Stimulated activated CD4-positive, alpha-beta T cell treated with anti-CD3 and anti-CD28 coated beads, Interleukin-15, amount 100 ng/mL, for 1 hour (primary cell): ENCODE data around the gene NUDT19.
"Not testable (repeated sequence)": the region's sequence is repeated elsewhere in the genome, so short reads cannot be mapped to it uniquely, and the experiment has no call there.

Experiments
- DNase-seq, 2 donors: peaks; one replicate each; pipeline ENCODE4 v3.0.0-alpha.2; 2020; ENCODE audit warnings: low read depth in 1 of 2, low spot score in 1 of 2

The NUDT19 gene

DNA sequence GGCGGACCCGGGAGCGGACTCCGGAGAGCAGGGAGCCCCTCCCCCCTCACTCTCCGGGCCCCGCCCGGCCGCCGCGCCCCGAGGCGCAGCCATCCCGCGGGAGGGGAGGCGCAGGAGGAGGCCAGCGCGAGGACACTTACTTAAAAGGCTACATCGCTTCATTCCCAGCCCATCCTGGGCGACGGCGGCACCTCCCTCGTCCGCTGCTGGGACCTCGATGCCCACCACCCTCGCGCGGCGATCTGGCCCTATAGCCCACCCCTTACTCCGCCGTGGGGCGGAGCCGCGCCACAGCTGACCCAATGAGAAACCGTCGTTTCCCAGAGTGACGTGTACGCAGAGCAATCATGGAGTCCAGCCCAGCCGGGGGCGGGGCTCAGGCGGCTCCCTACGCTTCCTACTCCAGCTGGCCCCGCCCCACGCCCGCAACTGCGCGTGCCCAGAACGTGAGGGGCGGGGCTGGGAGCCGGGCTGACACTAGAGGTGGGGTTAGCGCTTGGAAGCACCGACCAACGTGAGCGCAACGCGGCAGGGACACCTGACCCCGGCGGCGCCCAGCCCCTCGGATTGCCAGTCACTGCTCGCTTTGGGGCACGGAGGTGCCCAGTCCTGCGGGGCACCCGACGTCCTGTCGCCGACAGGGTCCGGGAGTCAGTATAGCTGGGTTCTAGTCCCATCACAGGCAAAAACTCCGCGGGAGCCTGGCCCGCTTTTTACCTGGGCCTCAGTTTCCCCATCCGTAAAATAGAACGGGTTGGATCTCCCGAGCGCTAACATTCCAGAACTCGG, 16.5 kb upstream of the NUDT19 start, which contains the start of gene ANKRD27:
Gene ANKRD27, minus strand, starts transcription at position 250 of the 789 bp plus-strand sequence. CDS start 16,165 bp downstream, outside the sequence.
- peak; percentile 97 to 98 for DNase-seq

DNA sequence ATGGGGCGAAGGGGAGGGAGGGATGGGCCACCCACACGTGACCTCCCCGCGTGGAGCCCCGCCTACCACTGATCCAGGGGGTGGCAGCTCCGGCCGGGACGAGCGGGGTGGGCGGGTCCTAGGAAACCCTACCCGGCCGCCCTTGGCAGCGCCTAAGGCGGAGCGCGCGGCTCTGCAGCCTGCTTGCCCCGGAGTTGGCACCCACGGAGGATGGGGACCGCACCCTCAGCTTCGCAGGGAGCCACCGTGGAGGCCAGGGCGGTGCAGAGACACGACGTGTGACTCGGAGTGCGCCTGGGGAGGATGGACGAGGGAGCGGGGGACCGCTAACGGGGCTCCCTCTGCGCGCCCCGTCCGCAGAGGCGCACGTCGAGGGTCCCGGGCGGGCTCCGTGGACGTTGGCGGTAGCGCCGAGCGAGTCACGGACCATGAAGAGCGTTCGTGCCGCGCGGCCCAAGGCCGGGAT, 15.9 kb upstream of the NUDT19 start, which contains the start of gene RGS9BP:
Gene RGS9BP, plus strand, starts transcription at position 129 of the 466 bp plus-strand sequence. CDS start 416 bp downstream, outside the sequence.
- DNase-seq: peak; percentile 33 to 45

DNA sequence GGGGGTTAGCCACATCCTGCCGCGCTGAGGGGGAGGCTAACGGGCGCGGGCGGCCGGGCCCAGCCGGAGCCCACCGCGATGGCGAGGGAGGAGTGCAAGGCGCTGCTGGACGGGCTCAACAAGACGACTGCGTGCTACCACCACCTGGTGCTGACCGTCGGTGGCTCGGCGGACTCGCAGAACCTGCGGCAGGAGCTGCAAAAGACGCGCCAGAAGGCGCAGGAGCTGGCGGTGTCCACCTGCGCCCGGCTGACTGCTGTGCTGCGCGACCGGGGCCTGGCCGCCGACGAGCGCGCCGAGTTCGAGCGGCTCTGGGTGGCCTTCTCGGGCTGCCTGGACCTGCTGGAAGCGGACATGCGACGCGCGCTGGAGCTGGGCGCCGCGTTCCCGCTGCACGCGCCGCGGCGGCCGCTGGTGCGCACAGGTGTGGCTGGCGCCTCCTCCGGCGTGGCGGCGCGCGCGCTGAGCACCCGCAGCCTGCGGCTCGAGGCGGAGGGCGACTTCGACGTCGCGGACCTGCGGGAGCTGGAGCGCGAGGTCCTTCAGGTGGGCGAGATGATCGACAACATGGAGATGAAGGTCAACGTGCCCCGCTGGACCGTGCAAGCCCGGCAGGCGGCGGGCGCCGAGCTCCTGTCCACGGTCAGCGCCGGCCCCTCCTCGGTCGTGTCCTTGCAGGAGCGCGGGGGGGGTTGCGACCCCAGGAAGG, 15.3 kb upstream of the NUDT19 start:
- DNase-seq: peak in 1 of 2 donors; percentile 12

DNA sequence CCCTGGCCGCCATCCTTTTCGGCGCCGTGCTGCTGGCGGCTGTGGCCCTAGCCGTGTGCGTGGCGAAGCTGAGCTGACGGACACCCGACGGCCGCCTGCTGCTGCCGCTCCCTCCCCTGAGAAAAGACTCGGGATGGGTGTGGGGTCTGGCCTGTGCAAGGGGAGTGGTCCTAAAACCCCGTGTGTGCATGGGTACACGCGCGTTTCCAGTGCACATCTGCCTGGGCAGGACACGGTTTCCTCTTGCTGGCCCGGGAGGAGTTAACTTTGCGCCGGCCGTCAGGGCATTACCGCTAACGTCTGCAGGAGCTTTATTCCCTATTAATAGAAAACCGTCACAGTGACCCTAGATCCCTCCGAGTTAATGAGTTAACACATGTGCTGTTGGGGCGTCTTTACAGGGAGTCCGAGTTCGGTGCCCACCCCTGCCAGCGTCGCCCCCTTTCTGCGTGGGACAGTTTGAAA, 14.7 kb upstream of the NUDT19 start:
- DNase-seq: no peak

DNA sequence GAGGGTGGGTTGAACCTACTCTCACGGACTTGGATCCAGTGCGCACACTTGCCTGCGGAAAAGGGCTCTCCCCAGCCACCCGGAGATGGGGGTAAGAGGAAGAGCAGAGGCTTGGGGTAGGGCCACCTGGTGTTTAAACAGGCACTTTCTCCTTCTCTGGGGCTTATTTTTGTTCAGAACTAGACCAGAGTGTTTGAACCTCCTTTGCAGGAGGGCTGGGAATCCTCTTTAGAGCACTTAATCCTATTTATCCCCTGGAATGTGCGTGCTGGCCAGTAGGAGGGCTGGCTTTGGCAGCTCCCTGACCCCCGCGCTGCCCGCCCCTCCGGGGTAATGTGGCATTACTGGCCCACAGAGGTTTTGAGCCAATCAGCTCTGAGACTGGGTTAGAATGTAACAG, 14.0 kb upstream of the NUDT19 start:
- no peak for DNase-seq

DNA sequence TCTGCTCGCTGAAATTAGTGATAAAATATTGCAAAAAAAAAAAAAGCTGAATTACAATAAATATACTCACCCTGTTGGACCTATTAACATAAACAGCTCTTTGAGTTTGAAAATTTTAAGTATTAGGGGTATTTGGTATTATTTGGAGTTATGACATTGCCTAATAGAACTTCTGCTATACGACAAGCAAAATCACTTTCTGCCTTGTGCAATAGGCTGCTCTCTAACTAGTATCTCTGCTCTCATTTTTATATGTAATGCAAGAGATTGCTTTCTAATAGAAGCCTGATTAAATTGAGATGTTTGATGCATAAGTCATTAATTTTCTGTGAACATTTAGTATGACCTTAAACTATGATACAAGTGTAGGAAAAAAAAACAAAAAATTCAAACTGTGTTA, 10.6 kb upstream of the NUDT19 start:
- no peak for DNase-seq

DNA sequence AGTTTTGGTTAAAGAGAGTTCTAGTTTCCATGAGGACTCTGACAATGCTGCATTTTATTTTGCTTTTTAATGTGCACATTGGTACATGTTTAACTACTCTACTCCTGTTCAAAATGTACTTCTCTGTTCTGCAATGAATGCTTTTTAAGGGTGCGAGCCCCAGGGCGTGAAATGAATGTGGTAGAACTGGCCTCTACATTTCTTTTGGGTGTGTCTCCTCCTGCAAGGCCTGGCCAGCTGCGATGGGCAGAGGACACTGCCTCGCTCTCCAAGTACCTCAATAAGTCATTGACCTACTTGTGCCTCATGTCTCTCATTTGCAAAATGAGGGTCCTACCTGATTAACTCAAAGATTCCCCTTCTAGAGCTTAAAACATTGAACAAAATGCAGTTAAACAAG, 9.3 kb upstream of the NUDT19 start:
- no peak for DNase-seq

DNA sequence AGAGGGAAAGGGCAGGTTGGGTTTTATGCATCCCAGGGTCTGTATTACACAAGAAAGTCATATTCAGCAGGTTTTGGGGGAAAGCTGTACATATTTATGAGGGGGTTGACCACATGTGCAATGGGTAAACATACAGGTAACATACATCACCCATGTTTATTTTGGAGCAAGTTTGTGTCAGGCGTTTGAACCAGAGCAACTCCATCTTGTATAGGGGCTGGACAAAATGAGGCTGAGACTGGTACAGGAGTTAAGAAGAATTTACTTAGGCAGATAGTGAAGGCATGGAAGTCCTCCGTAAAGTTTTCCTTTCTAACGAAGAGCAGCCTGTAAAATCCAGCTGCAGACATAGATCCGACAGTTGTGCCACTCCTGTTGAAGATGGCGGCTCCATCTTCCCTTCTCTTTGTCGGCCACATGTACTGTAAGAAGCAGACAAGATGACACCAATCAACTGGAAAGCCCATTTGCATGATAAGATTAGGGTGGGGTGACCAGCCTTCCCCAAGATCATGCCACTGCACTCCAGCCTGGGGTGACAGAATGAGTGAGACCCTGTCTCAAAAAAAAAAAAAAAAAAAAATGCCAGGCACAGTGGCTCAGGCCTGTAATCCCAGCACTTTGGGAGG, 4.7 kb upstream of the NUDT19 start:
- DNase-seq: no peak

DNA sequence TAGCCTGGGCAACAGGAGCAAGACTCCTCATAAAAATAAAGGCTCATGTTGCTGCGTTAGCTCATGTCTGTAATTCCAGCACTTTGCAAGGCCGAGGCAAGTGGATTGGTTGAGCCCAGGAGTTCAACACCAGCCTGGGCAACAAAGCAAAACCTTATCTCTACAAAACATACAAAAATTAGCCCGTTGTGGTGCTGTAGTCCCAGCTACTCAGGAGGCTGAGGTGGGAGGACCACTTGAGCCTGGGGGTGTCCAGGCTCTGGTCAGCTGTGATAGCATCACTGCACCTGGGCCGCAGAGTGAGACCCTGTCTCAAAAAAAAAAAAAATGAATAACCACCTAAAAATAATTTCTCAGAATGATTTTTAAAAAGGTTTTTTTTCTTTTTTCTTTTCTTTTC, 3.9 kb upstream of the NUDT19 start:
- no peak for DNase-seq

DNA sequence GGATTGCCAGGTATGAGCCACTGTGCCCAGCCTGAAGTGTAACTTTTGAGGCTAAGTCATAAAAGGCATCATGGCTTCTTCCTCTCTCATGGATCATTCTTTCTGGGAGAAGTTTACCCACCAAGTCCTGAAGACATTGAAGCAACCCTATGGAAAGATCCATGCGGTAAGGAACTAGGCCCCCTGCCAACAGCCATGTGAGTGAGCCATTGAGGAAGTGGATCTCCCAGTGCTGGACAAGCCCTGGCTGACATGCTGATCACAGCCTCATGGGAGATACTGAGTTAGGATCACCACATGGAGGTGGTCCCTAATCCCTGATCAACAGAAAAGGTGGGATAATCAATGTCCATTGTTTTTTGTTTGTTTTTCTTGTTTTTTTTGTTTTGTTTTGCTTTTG, 3.3 kb upstream of the NUDT19 start:
- DNase-seq: no peak

DNA sequence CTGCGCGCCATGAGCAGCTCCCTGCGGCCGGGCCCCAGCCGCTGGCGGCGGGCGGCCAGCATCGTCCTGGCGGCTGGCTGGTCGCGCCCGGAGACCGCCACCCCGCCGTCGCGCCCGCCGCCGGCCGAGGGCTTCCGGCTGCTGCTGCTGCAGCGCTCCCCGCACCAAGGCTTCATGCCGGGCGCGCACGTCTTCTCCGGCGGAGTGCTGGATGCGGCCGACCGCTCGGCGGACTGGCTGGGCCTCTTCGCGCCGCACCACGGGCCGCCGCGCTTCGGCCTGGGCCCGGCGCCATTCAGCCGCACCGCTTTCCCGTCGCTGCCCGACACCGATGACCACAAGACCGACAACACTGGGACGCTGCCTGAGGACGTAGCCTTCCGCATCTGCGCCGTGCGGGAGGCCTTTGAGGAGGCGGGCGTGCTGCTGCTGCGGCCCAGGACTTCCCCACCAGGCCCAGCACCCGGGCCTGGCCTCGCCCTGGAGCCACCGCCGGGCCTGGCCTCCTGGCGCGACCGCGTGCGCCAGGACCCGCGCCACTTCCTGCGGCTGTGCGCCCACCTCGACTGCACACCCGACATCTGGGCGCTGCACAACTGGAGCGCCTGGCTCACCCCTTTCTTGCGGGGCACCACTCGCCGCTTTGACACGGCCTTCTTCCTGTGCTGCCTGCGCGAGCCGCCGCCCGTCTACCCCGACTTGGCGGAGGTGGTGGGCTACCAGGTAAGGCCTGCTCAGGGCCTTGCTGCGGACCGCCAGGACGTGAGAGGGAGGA, 518 bp downstream of the NUDT19 start:
- DNase-seq: peak in 1 of 2 donors; percentile 36

DNA sequence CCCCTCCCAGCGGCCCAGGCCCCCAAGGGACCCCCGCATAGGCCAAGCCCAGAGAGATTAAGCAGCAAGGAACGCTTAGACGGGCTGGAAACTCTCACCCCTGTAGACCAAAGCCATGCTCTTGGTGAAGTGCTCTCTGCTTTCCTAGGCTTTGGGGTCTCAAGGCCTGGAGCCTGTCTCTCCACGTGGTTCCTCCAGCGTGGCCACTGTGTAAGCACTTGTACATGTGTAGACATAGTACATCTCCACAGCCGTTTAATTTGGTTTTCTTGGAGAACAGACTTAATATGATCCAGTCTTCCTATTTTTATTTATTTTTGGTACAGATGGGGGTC, 1.1 kb downstream of the NUDT19 start:
- DNase-seq: no peak

DNA sequence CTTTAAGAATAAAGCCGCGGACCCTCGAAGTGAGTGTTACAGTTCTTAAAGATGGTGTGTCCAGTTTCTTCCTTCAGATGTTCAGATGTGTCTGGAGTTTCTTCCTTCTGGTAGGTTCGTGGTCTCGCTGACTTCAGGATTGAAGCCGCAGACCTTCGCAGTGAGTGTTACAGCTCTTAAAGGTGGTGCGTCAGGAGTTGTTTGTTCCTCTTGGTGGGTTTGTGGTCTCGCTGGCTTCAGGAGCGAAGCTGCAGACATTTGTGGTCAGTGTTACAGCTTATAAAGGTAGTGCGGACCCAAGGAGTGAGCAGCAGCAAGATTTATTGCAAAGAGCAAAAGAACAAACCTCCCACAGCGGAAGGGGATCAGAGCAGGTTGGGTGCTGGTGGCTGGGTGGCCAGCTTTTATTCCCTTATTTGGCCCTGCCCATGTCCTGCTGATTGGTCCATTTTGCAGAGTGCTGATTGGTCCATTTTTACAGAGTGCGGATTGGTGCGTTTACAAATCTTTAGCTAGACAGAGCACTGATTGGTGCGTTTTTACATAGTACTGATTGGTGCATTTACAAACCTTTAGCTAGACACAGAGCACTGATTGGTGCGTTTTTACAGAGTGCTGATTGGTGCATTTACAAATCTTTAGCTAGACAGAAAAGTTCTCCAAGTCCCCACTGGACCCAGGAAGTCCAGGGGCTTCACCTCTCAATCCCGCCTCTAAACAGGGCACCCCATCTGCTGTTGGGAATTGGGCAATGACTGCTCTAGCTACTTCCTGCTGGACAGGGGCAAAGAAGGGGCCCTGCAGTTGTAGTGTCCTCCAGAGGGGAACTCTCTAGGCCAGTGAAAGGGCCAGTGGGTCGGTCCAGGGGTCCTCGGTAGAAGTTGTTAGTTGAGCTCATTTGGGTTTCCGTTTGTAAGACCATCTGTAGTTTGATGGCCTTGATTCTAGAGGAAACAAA, 1.8 kb downstream of the NUDT19 start:
- peak in 1 of 2 donors; percentile 13 for DNase-seq

DNA sequence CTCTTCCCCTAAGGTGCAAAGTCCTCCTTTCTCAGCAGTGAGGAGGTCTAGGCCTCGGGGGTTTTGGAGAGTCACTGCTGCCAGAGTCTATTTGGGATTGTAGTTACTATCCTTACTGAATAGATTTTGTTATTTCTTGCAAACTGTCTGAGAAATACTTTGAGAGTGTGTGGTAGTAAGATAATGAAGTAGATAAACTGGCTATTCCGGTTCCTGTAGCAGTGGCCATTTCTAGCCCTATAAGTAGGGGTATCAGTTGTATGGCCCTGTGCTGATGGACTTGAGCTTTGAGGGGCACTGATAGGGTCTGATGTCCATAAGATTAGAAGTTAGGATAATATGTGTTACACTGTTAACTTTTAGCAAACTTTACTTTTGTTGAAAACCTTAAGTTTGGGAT, 2.7 kb downstream of the NUDT19 start:
- not testable (repeated sequence) for DNase-seq

DNA sequence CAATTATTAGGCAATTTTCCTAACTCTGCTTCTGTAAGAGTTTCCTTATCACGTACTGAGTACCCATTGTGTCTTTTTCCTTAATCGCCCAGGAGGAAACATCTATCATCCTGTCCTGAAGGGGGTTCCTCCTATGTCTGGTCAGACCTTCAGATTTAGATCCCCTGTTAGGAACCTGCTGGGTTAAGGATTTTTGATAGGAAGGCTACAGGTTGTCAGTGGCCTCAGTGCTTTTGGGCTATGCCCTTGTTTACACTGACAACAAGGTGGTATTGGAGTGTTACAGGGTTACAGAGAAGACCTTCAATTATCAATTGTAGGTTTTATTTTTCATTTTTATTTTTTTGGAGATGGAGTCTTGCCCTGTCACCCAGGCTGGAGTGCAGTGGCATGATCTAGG, 3.2 kb downstream of the NUDT19 start:
- not testable (repeated sequence) for DNase-seq

DNA sequence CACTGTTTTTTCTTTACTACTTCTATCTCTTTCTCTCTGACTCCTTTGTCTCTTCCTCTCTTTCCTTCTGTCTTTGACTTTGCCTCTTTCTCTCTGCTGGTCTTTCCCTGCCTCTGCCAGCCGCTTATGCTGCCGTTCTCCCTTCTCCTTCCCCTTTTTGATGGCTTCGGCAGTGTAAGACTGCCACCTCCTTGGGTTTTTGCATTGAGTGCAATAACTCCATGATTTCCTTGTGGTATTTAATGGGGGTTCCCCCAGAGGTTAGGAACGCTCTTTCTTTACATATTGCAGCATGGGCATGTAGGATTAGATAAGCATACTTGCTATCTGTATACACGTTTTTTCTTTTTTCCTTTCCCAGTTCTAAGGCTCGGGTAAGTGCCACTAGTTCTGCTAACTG, 3.9 kb downstream of the NUDT19 start:
- not testable (repeated sequence) for DNase-seq

DNA sequence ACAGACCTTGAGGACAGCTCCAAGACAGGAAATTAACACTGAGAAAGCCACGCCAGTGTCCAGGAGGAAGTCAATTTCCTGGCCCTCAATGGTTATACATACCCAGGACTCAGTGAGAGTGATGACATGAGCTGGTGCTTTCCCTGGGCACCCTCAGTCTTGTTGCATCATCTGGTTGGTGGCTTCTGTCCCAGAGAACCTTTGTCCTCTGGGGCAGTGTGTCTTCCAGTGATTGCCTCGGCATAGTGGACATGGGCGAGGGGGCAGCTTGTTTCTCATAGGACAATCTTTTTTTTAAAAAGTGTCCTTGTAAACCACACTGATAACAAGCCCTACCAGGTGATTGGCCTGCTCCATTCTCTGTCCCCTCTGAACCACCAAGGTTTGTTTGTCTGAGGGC, 5.2 kb downstream of the NUDT19 start:
- not testable (repeated sequence) for DNase-seq

DNA sequence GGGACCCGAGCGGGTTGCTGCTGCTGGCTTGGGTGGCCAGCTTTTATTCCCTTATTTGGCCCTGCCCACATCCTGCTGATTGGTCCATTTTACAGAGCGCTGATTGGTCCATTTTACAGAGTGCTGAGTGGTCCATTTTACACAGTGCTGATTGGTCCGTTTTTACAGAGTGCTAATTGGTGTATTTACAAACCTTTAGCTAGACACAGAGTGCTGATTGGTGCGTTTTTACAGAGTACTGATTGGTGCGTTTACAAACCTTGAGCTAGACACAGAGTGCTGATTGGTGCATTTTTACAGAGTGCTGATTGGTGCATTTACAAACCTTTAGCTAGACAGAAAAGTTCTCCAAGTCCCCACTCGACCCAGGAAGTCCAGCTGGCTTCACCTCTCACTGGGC, 8.5 kb downstream of the NUDT19 start:
- not testable (repeated sequence) for DNase-seq

DNA sequence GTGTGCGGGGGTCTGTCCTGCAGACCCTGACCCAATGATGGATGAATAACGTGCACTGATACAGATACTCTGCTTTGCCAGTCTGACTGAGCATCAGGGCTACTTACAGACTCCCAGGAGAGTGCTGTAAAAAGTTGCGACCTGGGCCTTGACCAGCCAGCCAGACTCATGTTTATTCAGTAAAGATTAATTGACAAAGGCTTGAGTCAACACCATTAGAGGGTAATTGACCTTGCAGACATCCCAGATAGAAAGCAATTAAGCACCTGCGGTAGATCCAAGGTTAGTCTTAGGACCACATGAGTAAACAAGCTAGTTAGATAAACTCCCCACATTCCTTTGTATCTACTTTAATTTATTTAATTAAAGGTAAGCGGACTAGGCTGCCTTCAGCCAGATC, 10.4 kb downstream of the NUDT19 start:
- no peak for DNase-seq

DNA sequence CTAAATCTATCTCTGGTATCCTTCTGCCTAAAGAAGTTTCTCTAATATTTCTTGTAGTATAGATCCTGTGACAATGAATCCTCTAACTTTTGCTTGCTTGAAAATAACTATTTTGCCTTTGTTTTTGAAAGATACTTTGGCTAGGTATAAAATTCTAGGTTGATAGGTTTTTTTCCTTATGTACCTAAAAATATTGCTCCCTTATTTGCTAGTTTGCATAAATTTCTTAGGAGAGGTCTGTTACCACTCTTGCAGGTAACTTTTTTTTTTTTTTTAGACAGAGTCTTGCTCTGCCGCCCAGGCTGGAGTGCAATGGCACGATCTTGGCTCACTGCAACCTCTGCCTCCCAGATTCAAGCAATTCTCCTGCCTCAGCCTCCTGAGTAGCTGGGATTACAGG, 12.4 kb downstream of the NUDT19 start:
- DNase-seq: not testable (repeated sequence)
